ENCODE data around the gene UBR4. TPM values are rescaled to one million over a fixed set of nuclear protein-coding genes. Genes with fewer than 3 reads are reported as not detected.

The UBR4 gene
- total RNA-seq, 1 donor from 2014 or later: 121 TPM

DNA sequence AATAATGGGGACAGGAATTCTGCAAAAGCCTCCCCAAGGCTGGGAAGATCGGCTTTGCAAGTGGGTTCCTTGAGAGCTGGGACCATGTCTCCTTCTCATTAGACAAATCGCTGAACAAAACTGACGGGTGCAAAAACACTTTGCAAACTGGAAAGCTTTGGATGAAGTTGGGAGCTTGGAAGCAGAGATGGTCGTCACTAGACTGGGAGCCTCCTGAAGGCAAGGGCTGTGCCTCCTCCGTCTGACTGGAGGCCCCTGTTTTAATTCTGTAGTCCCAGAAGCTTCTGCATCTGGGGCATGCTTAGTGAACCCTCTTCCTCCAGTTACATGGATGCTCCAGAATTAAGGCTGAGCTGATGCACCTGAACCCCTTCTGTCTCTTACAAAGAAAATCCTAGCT lies 171.3 kb downstream of the UBR4 start:
- intact Hi-C loops (cut with micrococcal nuclease): no loop called here

DNA sequence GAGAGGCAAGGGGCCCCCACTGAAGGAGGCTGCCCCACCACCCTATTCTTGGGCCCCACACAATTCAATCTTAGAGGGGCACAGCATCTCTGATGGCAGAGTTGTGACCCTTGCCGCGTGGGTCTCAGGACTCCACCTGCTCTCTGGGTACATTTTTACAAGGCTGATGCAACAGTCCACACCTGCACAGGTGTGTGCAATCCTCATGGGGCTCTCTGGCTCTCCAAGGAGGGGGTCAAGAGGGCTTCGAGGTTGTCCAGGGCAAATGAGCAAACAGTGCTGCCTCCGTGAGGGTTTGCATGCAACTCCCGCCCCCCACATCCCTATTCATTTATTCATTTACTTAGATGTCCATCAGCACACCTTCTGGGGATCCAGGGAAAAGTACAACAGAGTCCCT lies 172.0 kb downstream of the UBR4 start:
- intact Hi-C loops (cut with micrococcal nuclease): no loop called here

GRCh38 chr1:19037659-19038058 lies 172.4 kb downstream of the UBR4 start:
- intact Hi-C loops (cut with micrococcal nuclease): no loop called here

DNA sequence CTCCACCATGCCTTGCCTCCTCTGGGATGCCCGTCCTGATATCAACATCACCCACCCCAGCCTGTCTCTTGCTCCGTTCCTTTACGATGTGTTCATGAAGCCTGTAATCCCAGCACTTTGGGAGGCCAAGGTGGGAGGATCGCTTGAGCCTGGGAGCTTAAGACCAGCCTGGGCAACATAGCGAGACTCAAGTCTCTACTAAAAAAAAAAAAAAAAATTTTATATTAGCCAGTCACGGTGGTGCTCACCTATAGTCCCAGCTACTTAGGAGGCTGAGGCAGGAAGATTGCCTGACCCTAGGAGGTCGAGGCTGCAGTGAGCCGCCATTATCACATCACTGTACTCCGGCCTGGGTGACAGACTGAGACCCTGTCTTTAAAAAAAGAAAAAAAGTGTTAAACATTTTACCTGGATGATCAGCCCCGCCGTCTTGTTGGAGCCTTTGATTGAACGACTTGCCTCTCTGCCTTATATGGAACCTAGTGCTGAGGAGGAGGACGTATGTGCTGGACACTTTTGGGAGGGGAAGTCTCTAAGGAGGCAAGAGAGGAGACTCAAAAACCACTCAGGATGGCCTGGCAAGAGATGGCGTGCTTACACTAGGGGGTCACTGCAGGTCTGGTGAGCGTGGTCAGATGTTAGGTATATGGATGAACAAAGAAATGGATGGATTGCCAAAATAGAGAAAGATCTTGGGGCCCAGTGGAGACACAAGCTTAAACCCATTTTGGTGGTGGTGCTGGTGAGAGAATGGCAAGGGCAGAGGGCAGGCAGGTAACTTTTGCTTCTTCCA lies 173.1 kb downstream of the UBR4 start:
- intact Hi-C loops (cut with micrococcal nuclease): no loop called here

DNA sequence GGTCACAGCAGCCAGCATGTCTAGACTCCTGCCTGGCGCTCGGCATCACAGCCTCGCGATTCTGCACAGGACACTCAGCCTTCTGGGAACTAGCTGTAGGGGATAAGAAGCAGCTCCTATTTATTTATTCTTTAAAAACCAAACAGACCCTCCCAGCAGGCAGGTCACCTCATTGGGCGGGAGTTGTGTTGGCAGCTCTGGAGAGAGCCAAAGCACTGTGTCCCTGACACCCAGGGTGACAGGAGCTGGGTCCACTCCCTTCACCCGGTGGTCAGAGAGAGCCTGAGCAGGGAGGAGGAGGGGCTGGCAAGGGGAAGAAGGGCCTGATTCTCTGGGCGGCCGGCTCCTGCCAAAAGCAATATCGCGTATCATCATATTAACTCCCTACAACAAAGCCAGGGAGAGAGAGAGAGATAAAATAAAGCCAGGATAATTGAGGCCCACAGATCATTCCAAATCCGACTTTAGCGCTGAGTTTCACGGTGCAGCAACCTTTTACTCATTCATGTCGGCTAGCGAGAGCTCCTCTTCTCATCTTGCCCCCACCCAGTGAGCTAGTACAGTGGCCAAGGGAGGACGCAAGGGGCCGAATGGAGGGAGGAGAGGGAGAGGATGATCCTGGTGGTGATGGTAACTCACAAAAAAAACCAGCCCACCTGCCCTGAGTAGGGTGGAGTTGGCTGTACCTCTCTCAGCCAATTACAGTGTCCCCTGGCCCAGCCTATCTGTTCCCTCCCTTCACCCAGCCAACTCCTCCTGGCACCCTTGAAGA lies 173.8 kb downstream of the UBR4 start:
- intact Hi-C loops (cut with micrococcal nuclease): no loop called here

DNA sequence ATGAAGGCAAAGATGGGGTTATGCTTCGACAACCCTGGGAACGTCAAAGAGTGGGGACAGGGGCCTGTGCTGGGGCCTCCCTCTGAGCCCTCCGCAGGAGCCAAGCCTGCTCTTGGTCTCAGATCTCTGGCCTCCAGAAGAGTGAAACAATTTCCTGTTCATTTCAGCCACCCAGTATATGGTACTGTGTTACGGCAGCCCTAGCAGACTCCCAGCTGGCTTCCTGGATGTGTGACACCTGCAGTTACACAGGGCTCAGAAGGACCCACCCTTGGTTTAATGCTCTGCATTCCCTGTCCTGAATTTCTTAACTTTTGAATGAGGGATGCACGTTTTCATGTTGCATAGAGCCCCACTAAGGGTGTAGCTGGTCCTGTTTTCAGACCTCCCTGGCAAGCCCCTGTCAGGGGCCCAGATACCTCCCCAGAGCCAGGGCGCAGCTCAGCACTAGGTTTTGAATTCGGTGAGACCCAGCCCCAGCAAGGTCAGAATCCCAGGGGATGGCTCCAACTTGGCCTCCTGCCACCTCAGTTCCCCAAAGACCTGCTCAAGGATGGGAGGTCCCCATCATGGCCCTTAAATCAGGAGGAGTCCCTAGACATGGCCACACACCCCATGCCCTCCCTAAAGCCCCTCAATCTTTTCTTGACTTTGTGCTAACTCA lies 174.6 kb downstream of the UBR4 start:
- intact Hi-C loops (cut with micrococcal nuclease): no loop called here

- intact Hi-C loops (cut with micrococcal nuclease): no loop called here
Measured at GRCh38 chr1:19034721-19035120, 175.3 kb downstream of the UBR4 start.

DNA sequence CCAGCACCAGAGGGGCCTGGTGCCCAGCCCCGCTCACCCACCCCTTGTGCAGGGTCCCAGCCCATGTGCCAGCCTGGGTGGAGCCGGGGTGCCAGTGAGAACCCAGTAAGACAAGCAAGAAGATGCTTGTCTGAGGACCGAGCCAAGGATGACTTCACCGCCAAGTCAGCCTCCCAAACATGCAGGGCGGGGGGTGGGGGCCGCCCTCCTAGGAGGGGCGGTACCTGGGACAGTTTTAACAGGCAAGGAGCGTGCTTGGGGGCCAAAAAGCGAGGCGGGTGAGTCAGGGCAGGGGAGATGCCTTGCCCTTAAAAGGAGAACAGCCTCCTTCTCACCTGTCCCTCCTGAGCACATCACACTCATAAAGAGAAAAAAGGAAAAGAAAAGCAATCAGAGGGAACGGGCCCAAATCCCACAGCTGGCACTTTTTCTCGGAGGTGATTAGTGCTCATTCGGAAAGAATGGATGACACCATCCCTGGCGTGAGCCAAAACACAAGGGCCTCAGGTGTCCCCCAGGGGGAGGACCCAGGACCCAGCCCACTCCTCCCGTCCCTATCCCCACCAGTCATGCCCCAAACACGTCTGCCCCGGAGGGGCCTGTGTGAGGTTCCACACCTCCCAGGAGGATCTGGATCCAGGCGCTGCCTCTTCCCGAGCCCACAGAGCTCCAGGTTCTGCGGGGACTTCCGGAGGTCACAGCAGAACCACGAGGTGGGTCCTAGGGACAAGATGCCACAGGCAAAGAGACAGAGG lies 176.0 kb downstream of the UBR4 start:
- intact Hi-C loops (cut with micrococcal nuclease): no loop called here

GRCh38 chr1:19033515-19033839 lies 176.6 kb downstream of the UBR4 start:
- intact Hi-C loops (cut with micrococcal nuclease): no loop called here

DNA sequence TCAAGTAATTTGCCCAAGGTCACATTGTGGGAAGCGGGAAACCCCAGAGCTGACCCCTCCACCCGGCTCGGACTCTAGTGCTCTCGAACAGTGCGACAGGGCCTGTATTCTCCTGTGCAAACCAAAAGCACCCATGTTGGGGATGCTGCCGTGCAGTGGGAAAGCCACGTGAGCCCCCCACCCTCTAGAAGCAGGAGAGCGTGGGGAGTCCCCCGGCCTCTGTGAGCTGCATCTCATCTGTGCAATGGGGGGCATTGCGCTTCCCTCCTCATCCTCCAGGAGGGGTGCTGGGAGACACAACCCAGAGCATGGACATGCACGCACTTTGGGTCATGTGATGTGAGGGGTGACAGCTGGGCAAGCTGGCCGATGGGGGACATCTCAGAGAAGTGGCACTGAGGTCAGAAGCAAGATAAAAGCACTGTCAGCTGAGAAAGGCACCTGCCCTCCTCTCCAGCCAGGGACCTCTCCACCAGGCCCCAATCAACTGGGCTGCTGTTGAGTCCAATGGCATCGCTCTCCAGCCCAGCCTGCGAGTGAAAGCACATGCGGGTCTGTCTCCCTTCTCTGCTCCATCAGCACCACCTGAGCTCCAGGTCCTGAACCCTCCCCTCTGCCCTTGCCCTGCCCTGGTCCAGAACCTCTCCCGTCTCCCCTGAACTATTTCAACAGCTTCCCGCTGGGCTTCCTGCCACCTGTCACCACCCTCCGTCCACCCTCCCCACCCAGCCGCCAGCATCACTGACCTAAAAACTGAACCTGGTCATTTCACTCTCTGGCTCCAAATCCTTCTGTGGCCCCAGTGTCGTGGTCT lies 177.2 kb downstream of the UBR4 start:
- intact Hi-C loops (cut with micrococcal nuclease): no loop called here

GRCh38 chr1:19032413-19032695 lies 177.7 kb downstream of the UBR4 start:
- intact Hi-C loops (cut with micrococcal nuclease): no loop called here

- intact Hi-C loops (cut with micrococcal nuclease): no loop called here
Measured at GRCh38 chr1:19029191-19030085, 180.6 kb downstream of the UBR4 start.

DNA sequence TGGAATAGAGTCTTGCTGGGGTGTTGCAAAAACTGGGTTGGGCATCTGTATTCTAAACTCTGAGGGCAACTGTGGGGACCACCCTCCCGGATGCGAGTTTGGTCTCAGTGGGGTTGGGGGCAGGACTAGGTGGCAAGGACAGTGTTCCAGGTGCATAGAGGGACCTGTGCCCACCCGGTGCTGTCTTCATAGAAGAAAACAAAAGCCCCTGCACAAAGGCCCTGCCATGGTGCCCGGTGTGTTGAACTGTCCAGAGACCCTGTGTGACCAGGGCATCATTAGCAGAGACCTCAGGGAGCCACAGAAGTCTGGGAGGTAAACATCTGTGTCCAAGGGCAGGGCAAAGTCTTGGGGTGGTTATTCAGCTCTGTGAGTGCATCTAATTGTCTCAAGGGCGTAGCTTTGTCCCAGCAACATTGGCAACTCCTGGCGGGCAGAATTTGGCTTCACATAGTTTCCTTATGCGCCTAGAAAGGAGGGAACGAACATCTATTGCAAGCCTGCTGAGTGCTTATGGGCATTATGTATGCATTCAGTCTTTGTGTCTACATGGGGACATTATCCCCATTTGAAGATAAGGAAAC lies 181.4 kb downstream of the UBR4 start:
- intact Hi-C loops (cut with micrococcal nuclease): no loop called here

GRCh38 chr1:19028110-19028509 lies 182.0 kb downstream of the UBR4 start:
- intact Hi-C loops (cut with micrococcal nuclease): no loop called here

Other genes starting within 250 kb of the UBR4 start
- 40.4 and 41.2 TPM in 2 replicates for gene EMC1, start 41.3 kb upstream of the UBR4 start, total RNA-seq
- gene MRTO4, start 41.5 kb upstream of the UBR4 start, total RNA-seq: 55.0 and 57.6 TPM in 2 replicates
- gene AKR7A3, start 78.5 kb upstream of the UBR4 start, total RNA-seq: 1.7 and 1.8 TPM in 2 replicates
- gene AKR7A2, start 101.9 kb upstream of the UBR4 start, total RNA-seq: 34.1 and 34.6 TPM in 2 replicates
- 5.2 and 6.0 TPM in 2 replicates for gene SLC66A1, start 102.1 kb upstream of the UBR4 start, total RNA-seq

Data from T-helper 2 cell treated with Interferon-gamma antibody and Interleukin-4, amounts not matched to agents 100 ng/mL and 5 ng/mL, for 36 hours (primary cell).